GM13976 (cell line): ENCODE results near the gene GPC6.

ENCODE experiments used
- DNase-seq: peaks from one replicate; pipeline ENCODE4 v3.0.0; 2012; ENCODE audit warnings: low spot score
- CTCF ChIP-seq: IDR thresholded peaks from 2 replicates; pipeline ENCODE4 v1.5.1; 2012; ENCODE audit warnings: borderline replicate concordance, mild to moderate bottlenecking; ENCODE audit not compliant: insufficient read depth; ENCODE audit errors: extremely low read depth, missing control alignments, control extremely low read depth
- in situ Hi-C: fragments of 300-500 bp; cut with MboI; formaldehyde crosslinking; loops from one replicate; pipeline ENCODE4 v1.12.0; 2022; ENCODE audit warnings: low sequenced_read_pairs, mixed read lengths, inconsistent platforms; ENCODE audit not compliant: unreplicated experiment

Gene GPC6

GRCh38 chr13:93951108-93951507 is 724.5 kb downstream of the GPC6 start:
- in situ Hi-C loops = no loop called here
- TF ChIP-seq CTCF = peak; percentile 3
- no peak for DNase-seq

- TF ChIP-seq CTCF = no peak
- in situ Hi-C loops = no loop called here
- no peak for DNase-seq
Observed at GRCh38 chr13:93951951-93952350, 725.3 kb downstream of the GPC6 start.

- TF ChIP-seq CTCF = no peak
- in situ Hi-C loops = no loop called here
- no peak for DNase-seq
Observed at GRCh38 chr13:93953841-93954240, 727.2 kb downstream of the GPC6 start.

GRCh38 chr13:93955904-93956303 is 729.3 kb downstream of the GPC6 start:
- TF ChIP-seq CTCF = no peak
- no peak for DNase-seq
- in situ Hi-C loops = no loop called here

GRCh38 chr13:93956426-93956825 is 729.8 kb downstream of the GPC6 start:
- no peak for DNase-seq
- in situ Hi-C loops = no loop called here
- no peak for TF ChIP-seq CTCF

- no peak for TF ChIP-seq CTCF
- no peak for DNase-seq
- in situ Hi-C loops = no loop called here
Observed at GRCh38 chr13:93957371-93957770, 730.8 kb downstream of the GPC6 start.
